B cell (primary cell): ENCODE measurements around the gene TXNDC11. TPM values are rescaled to one million over a fixed set of nuclear protein-coding genes. Genes with fewer than 3 reads are reported as not detected.

ENCODE experiments used
- ATAC-seq: fragments of 200-7000 bp; cut with Tn5 transposase; one replicate; pipeline ENCODE4 v1.10.0; 2021; ENCODE audit warnings: low read depth, mild to moderate bottlenecking, moderate number of reproducible peaks, moderate library complexity
- CTCF ChIA-PET: fragments of 350-600 bp; sonication (Branson Sonifier 250); formaldehyde crosslinking; loops from one replicate; lab custom pipeline; 2021; ENCODE audit warnings: antibody characterized with exemption, inconsistent platforms; lab: Charles Lee
- POLR2A ChIA-PET: fragments of 350-600 bp; sonication (Branson Sonifier 250); formaldehyde crosslinking; loops from one replicate; lab custom pipeline; 2021; ENCODE audit warnings: antibody characterized with exemption; lab: Charles Lee
- DNase-seq: peaks from one replicate; pipeline ENCODE4 v3.0.0; 2013
- H2AFZ ChIP-seq: 2 replicates; pipeline ENCODE4 v1.6.1; 2012; ENCODE audit warnings: mild to moderate bottlenecking, low read depth, low read length; ENCODE audit not compliant: insufficient read depth, poor library complexity, severe bottlenecking
- H3K27ac ChIP-seq, 2 donors: 1 replicate in 1 of 2; 2 replicates in 1 of 2; pipeline ENCODE4 v1.5.1; 2012 to 2013; ENCODE audit warnings: low read length in 2 of 2, mild to moderate bottlenecking in 2 of 2, moderate library complexity in 1 of 2
- H3K27me3 ChIP-seq, 4 experiments: fragments of 200-600 bp in 1 of 4; sonication (generic) in 1 of 4; replicated peaks in 1 of 4; 1 replicate in 2 of 4; 2 replicates in 2 of 4; pipeline versions ENCODE4 v1.6.1 to v1.7.0; 2013 to 2016; ENCODE audit warnings: low read length in 3 of 4, mild to moderate bottlenecking in 2 of 4, mixed read lengths in 1 of 4, moderate library complexity in 1 of 4; ENCODE audit not compliant: insufficient read depth in 4 of 4, control insufficient read depth in 3 of 4; ENCODE audit errors: control extremely low read depth in 1 of 4
- H3K36me3 ChIP-seq, 2 experiments: replicated peaks in 1 of 2; 1 replicate in 1 of 2; 2 replicates in 1 of 2; pipeline versions ENCODE4 v1.6.1 to v1.7.1; 2013; ENCODE audit warnings: low read length in 1 of 2; ENCODE audit not compliant: insufficient read depth in 2 of 2, control insufficient read depth in 1 of 2; ENCODE audit errors: control extremely low read depth in 1 of 2, extremely low read depth in 1 of 2
- H3K4me1 ChIP-seq, 2 donors: fragments of 200-600 bp in 1 of 2; sonication (generic) in 1 of 2; 1 replicate in 1 of 2; 2 replicates in 1 of 2; pipeline versions ENCODE4 v1.5.1 to v1.6.1; 2013 to 2017; ENCODE audit warnings: low read length in 2 of 2; ENCODE audit not compliant: control insufficient read depth in 2 of 2, insufficient read depth in 2 of 2
- H3K4me2 ChIP-seq: replicated peaks from 2 replicates; pipeline ENCODE3; 2012; ENCODE audit warnings: mild to moderate bottlenecking, low read depth, low read length; ENCODE audit not compliant: poor library complexity, severe bottlenecking
- H3K4me3 ChIP-seq, 5 experiments: fragments of 200-600 bp in 1 of 5; sonication (generic) in 1 of 5; 1 replicate in 3 of 5; 2 replicates in 2 of 5; pipeline versions ENCODE4 v1.5.1 to v1.7.0; 2011 to 2016; ENCODE audit warnings: low read length in 4 of 5, mild to moderate bottlenecking in 4 of 5, low read depth in 2 of 5, control low read depth in 1 of 5, moderate library complexity in 1 of 5; ENCODE audit not compliant: insufficient read depth in 1 of 5; ENCODE audit errors: control extremely low read depth in 1 of 5, extremely low read depth in 1 of 5
- H3K79me2 ChIP-seq: fragments of 200-600 bp; sonication (generic); one replicate; pipeline ENCODE4 v1.6.0; 2016; ENCODE audit warnings: low read length; ENCODE audit not compliant: control insufficient read depth, insufficient read depth
- H3K9ac ChIP-seq: fragments of 200-600 bp; sonication (generic); 2 replicates; pipeline ENCODE4 v1.6.1; 2017; ENCODE audit warnings: mild to moderate bottlenecking, low read length, moderate library complexity
- H3K9me3 ChIP-seq, 3 donors: one replicate each; pipeline versions ENCODE4 v1.6.1 to v1.7.1; 2013; ENCODE audit warnings: low read length in 2 of 3; ENCODE audit not compliant: control insufficient read depth in 2 of 3, insufficient read depth in 1 of 3; ENCODE audit errors: control extremely low read depth in 1 of 3
- H4K20me1 ChIP-seq: 2 replicates; pipeline ENCODE4 v1.6.0; 2012; ENCODE audit warnings: mild to moderate bottlenecking, low read length; ENCODE audit not compliant: insufficient read depth, control insufficient read depth, poor library complexity, severe bottlenecking
- H3K27ac Mint-ChIP-seq: one replicate; pipeline ENCODE4 v1.8.0; 2021; ENCODE audit warnings: mixed read lengths
- H3K27me3 Mint-ChIP-seq: one replicate; pipeline ENCODE4 v1.8.0; 2021; ENCODE audit warnings: mixed read lengths
- H3K4me1 Mint-ChIP-seq: one replicate; pipeline ENCODE4 v1.8.0; 2021; ENCODE audit warnings: mixed read lengths
- H3K4me3 Mint-ChIP-seq: one replicate; pipeline ENCODE4 v1.8.0; 2021; ENCODE audit warnings: mixed read lengths
- H3K9me3 Mint-ChIP-seq: one replicate; pipeline ENCODE4 v1.8.0; 2022; ENCODE audit warnings: mixed read lengths; ENCODE audit not compliant: insufficient read depth
- CTCF ChIP-seq: fragments of 200-600 bp; IDR thresholded peaks from one replicate; pipeline ENCODE4 v1.8.0; 2022; ENCODE audit warnings: antibody characterized with exemption, mild to moderate bottlenecking
- EZH2 ChIP-seq: IDR thresholded peaks from 2 replicates; pipeline ENCODE4 v1.6.1; 2012; ENCODE audit warnings: borderline replicate concordance, low read depth, mild to moderate bottlenecking, moderate library complexity, low read length; ENCODE audit not compliant: insufficient read depth, poor library complexity, severe bottlenecking
- WGBS: methylation state at CpG from one replicate; pipeline ENCODE4 v1.1.5; 2013; ENCODE audit warnings: missing lambda C conversion rate; ENCODE audit not compliant: insufficient coverage; 5-methylcytosine and 5-hydroxymethylcytosine counted together
- intact Hi-C: fragments of 100-400 bp; cut with micrococcal nuclease; formaldehyde crosslinking; loops from one replicate; pipeline ENCODE4 v1.10.0; 2022
- polyA plus RNA-seq: library from polyadenylated mRNA; depleted of rRNA; stranded (reverse); fragments of >200 nt; gene quantifications from 2 replicates; pipeline ENCODE4 v1.2.3, GENCODE V29; 2012
- total RNA-seq, 2 donors: library from RNA; stranded (reverse); fragments of 120-200 nt in 1 of 2; gene quantifications; 1 replicate in 1 of 2; 2 replicates in 1 of 2; pipeline versions ENCODE4 v1.2.3 to v1.2.4, GENCODE V29; 2013 to 2022

The TXNDC11 gene
- total and polyA plus RNA-seq, 2 donors (not counting 1 experiment from before 2014, with no cell fraction given): 50.2 to 76.9 TPM

GRCh38 chr16:11700264-11701029 lies 42.2 kb downstream of the TXNDC11 start:
- H3K36me3 ChIP-seq: peaks cover 0 to 53% of the 10 kb centered on the region in 2 experiments
- H3K27me3 Mint-ChIP-seq: no peaks in the 10 kb centered on the region
- no peaks in the 10 kb centered on the region for H3K27me3 ChIP-seq
- no peak for DNase-seq
- ChIA-PET POLR2A (interaction anchor here (0.6 to 0.7 kb wide), 3 partner anchors 57 to 83 kb away, joined by 4 to 9 read pairs (median 5); no protein-coding TSS in a partner anchor), CTCF (interaction anchor here (0.7 kb wide), 2 partner anchors 43 to 1348 kb away, joined by 3 read pairs; partner anchors contain the start of gene TXNDC11)
- peak overlapping the region in 1 of 2 donors; percentile 26 for H3K27ac ChIP-seq
- H3K9me3 Mint-ChIP-seq: no peaks in the 10 kb centered on the region
- ATAC-seq: no peak
- H3K4me3 ChIP-seq: no peak overlapping the region
- peaks cover 19% of the 10 kb centered on the region for H3K4me1 Mint-ChIP-seq
- no peaks in the 10 kb centered on the region for H3K9me3 ChIP-seq
- intact Hi-C loops: no loop called here
- no peak overlapping the region for H3K9ac ChIP-seq
- no peak overlapping the region for H2AFZ ChIP-seq
- peaks cover 3 to 6% of the 10 kb centered on the region in 2 donors for H3K4me1 ChIP-seq
- H4K20me1 ChIP-seq: no peaks in the 10 kb centered on the region
- TF ChIP-seq CTCF (no peak), EZH2 (no peak)
- no peak overlapping the region for H3K4me3 Mint-ChIP-seq
- no peak overlapping the region for H3K27ac Mint-ChIP-seq
- peaks cover 92% of the 10 kb centered on the region for H3K79me2 ChIP-seq
- H3K4me2 ChIP-seq: no peak overlapping the region
- 45% methylated on average over 3 of the region's 9 CpGs for WGBS
